H1 (cell line): Measurements from ENCODE around the gene WWP2. TPM values are rescaled to one million over a fixed set of nuclear protein-coding genes. Genes with fewer than 3 reads are reported as not detected.

Experiments used
- CTCF ChIA-PET: fragments of 300-600 bp; sonication (Branson Sonifier 250); formaldehyde crosslinking; loops from one replicate; lab custom pipeline; 2021; ENCODE audit not compliant: partially characterized antibody; lab: Charles Lee
- POLR2A ChIA-PET: fragments of 300-600 bp; sonication (Branson Sonifier 250); formaldehyde crosslinking; loops from one replicate; lab custom pipeline; 2021; ENCODE audit warnings: inconsistent platforms; ENCODE audit not compliant: partially characterized antibody; lab: Charles Lee
- DNase-seq, 2 experiments: peaks; one replicate each; pipeline versions ENCODE4 v3.0.0 to v3.0.0-alpha.2; 2010 to 2022; ENCODE audit warnings: low spot score in 2 of 2, low read depth in 1 of 2, mixed read lengths in 1 of 2
- FAIRE-seq: peaks from 2 replicates; lab custom pipeline; 2011; peaks lifted over from hg19 to GRCh38; lab: Jason Lieb, UNC
- H2AFZ ChIP-seq: 2 replicates; pipeline ENCODE4 v1.8.1; 2012; ENCODE audit warnings: low read length, inconsistent platforms
- H2AK5ac ChIP-seq: 2 replicates; pipeline ENCODE4 v1.6.1; 2013; ENCODE audit warnings: low read depth, low read length
- H2BK120ac ChIP-seq: replicated peaks from 2 replicates; pipeline ENCODE3; 2013; ENCODE audit warnings: low read depth, low read length, inconsistent platforms
- H2BK12ac ChIP-seq: 2 replicates; pipeline ENCODE4 v1.6.1; 2013; ENCODE audit warnings: low read depth, low read length
- H2BK15ac ChIP-seq: 2 replicates; pipeline ENCODE4 v1.6.1; 2013; ENCODE audit warnings: low read length
- H2BK20ac ChIP-seq: 2 replicates; pipeline ENCODE4 v1.6.1; 2013; ENCODE audit warnings: low read length
- H2BK5ac ChIP-seq: 2 replicates; pipeline ENCODE4 v1.6.1; 2013; ENCODE audit warnings: low read depth, low read length
- H3K14ac ChIP-seq: 2 replicates; pipeline ENCODE4 v1.6.1; 2013; ENCODE audit warnings: inconsistent platforms; ENCODE audit not compliant: insufficient read length
- H3K18ac ChIP-seq: 2 replicates; pipeline ENCODE4 v1.6.1; 2013; ENCODE audit warnings: low read length; ENCODE audit errors: extremely low read depth
- H3K23ac ChIP-seq: 2 replicates; pipeline ENCODE4 v1.6.1; 2013; ENCODE audit warnings: inconsistent platforms; ENCODE audit not compliant: insufficient read length
- H3K23me2 ChIP-seq: 2 replicates; pipeline ENCODE4 v1.6.1; 2013; ENCODE audit warnings: low read depth, low read length
- H3K27ac ChIP-seq: 2 replicates; pipeline ENCODE4 v1.6.1; 2011; ENCODE audit warnings: low read depth, low read length, inconsistent platforms
- H3K27me3 ChIP-seq, 4 experiments: replicated peaks in 1 of 4; 1 replicate in 1 of 4; 2 replicates in 3 of 4; pipeline versions ENCODE4 v1.6.1 to v1.8.1; 2011 to 2013; ENCODE audit warnings: low read length in 3 of 4, mild to moderate bottlenecking in 3 of 4, inconsistent platforms in 2 of 4, mixed read lengths in 2 of 4, moderate library complexity in 1 of 4; ENCODE audit not compliant: control insufficient read depth in 3 of 4, insufficient read depth in 3 of 4; ENCODE audit errors: extremely low read depth in 1 of 4
- H3K36me3 ChIP-seq, 4 experiments: 2 replicates each; pipeline versions ENCODE4 v1.6.1 to v1.8.1; 2011 to 2013; ENCODE audit warnings: mild to moderate bottlenecking in 4 of 4, low read length in 3 of 4, moderate library complexity in 2 of 4, control low read depth in 1 of 4, inconsistent platforms in 1 of 4; ENCODE audit not compliant: insufficient read depth in 4 of 4, control insufficient read depth in 2 of 4
- H3K4ac ChIP-seq: replicated peaks from 2 replicates; pipeline ENCODE3; 2013; ENCODE audit warnings: low read length, low read depth, mixed read lengths, inconsistent platforms; ENCODE audit not compliant: insufficient read length
- H3K4me1 ChIP-seq, 4 experiments: replicated peaks in 1 of 4; 1 replicate in 1 of 4; 2 replicates in 3 of 4; pipeline versions ENCODE4 v1.6.1 to v1.8.1; 2011 to 2013; ENCODE audit warnings: low read length in 3 of 4, inconsistent platforms in 2 of 4, mixed read lengths in 1 of 4; ENCODE audit not compliant: insufficient read depth in 4 of 4, control insufficient read depth in 3 of 4
- H3K4me2 ChIP-seq, 2 experiments: 2 replicates each; pipeline versions ENCODE4 v1.6.1 to v1.8.1; 2011 to 2013; ENCODE audit warnings: low read depth in 2 of 2, low read length in 2 of 2, control low read depth in 1 of 2, inconsistent platforms in 1 of 2, mild to moderate bottlenecking in 1 of 2; ENCODE audit not compliant: insufficient read depth in 1 of 2
- H3K4me3 ChIP-seq, 4 experiments: fragments of 200-600, 300-600 bp in 1 of 4; sonication (generic), shearing (Covaris generic), sonication (Bioruptor Twin) in 1 of 4; 2 replicates each; pipeline versions ENCODE4 v1.5.1 to v1.8.1; 2011 to 2016; ENCODE audit warnings: low read length in 4 of 4, low read depth in 3 of 4, control low read depth in 2 of 4, inconsistent platforms in 2 of 4, mild to moderate bottlenecking in 2 of 4, mixed read lengths in 1 of 4, moderate library complexity in 1 of 4; ENCODE audit not compliant: insufficient read depth in 2 of 4; ENCODE audit errors: extremely low read depth in 1 of 4
- H3K56ac ChIP-seq: replicated peaks from 2 replicates; pipeline ENCODE3; 2013; ENCODE audit warnings: low read depth, mild to moderate bottlenecking, mixed read lengths, low read length, inconsistent platforms; ENCODE audit not compliant: insufficient read length
- H3K79me1 ChIP-seq: 2 replicates; pipeline ENCODE4 v1.6.1; 2013; ENCODE audit warnings: low read depth, low read length, control low read depth
- H3K79me2 ChIP-seq, 2 experiments: 2 replicates each; pipeline versions ENCODE4 v1.6.1 to v1.8.1; 2012 to 2013; ENCODE audit warnings: low read length in 2 of 2, mild to moderate bottlenecking in 2 of 2, inconsistent platforms in 1 of 2; ENCODE audit not compliant: insufficient read depth in 2 of 2, control insufficient read depth in 1 of 2
- H3K9ac ChIP-seq, 4 experiments: replicated peaks in 1 of 4; 1 replicate in 1 of 4; 2 replicates in 3 of 4; pipeline versions ENCODE4 v1.6.1 to v1.8.1; 2011 to 2013; ENCODE audit warnings: low read depth in 3 of 4, low read length in 3 of 4, control low read depth in 2 of 4, mild to moderate bottlenecking in 2 of 4, moderate library complexity in 2 of 4, inconsistent platforms in 1 of 4; ENCODE audit errors: extremely low read depth in 1 of 4
- H3K9me3 ChIP-seq, 2 experiments: 2 replicates each; pipeline versions ENCODE4 v1.6.1 to v1.8.1; 2012 to 2013; ENCODE audit warnings: mild to moderate bottlenecking in 2 of 2, moderate library complexity in 2 of 2, control low read depth in 1 of 2, inconsistent platforms in 1 of 2, low read depth in 1 of 2, low read length in 1 of 2, mixed read lengths in 1 of 2; ENCODE audit not compliant: insufficient read depth in 2 of 2
- H4K20me1 ChIP-seq, 2 experiments: replicated peaks in 1 of 2; 2 replicates each; pipeline versions ENCODE3 to v1.8.1; 2011 to 2013; ENCODE audit warnings: inconsistent platforms in 2 of 2, low read length in 2 of 2, mild to moderate bottlenecking in 1 of 2; ENCODE audit not compliant: insufficient read depth in 2 of 2, control insufficient read depth in 1 of 2
- H4K5ac ChIP-seq: 2 replicates; pipeline ENCODE4 v1.6.1; 2013; ENCODE audit warnings: low read length, low read depth, mixed read lengths, inconsistent platforms; ENCODE audit not compliant: insufficient read length
- H4K8ac ChIP-seq: 2 replicates; pipeline ENCODE4 v1.8.0; 2013; ENCODE audit warnings: mild to moderate bottlenecking, moderate library complexity, low read length, inconsistent platforms; ENCODE audit not compliant: insufficient read depth; ENCODE audit errors: extremely low read depth
- H4K91ac ChIP-seq: replicated peaks from 2 replicates; pipeline ENCODE3; 2013; ENCODE audit warnings: low read length, mixed read lengths, inconsistent platforms; ENCODE audit not compliant: insufficient read length
- CBX8 ChIP-seq: fragments of 300-800, 300-1000 bp; sonication (generic); IDR thresholded peaks from 2 replicates; pipeline ENCODE4 v1.7.1; 2016; ENCODE audit warnings: low read depth, low read length, borderline replicate concordance
- CHD2 ChIP-seq: IDR thresholded peaks from 2 replicates; pipeline ENCODE4 v1.6.1; 2012; ENCODE audit warnings: low read length, improper control_type of control experiment
- NRF1 ChIP-seq: IDR thresholded peaks from 2 replicates; pipeline ENCODE4 v1.6.1; 2011; ENCODE audit warnings: mild to moderate bottlenecking, low read depth, low read length, improper control_type of control experiment
- RAD21 ChIP-seq, 2 experiments: IDR thresholded peaks in 1 of 2; conservative IDR thresholded peaks in 1 of 2; 2 replicates each; pipeline ENCODE4 v1.6.1; 2011; ENCODE audit warnings: low read depth in 2 of 2, low read length in 2 of 2, improper control_type of control experiment in 1 of 2, inconsistent platforms in 1 of 2, mild to moderate bottlenecking in 1 of 2, moderate library complexity in 1 of 2
- RBBP5 ChIP-seq: IDR thresholded peaks from 2 replicates; pipeline ENCODE4 v1.7.1; 2012; ENCODE audit warnings: low read depth, mild to moderate bottlenecking, inconsistent platforms, low read length, moderate library complexity, borderline replicate concordance
- SAP30 ChIP-seq: fragments of 300-600 bp; sonication (generic); IDR thresholded peaks from 2 replicates; pipeline ENCODE4 v1.7.1; 2012; ENCODE audit warnings: low read length, moderate library complexity, mild to moderate bottlenecking, inconsistent platforms; ENCODE audit not compliant: insufficient read depth, insufficient replicate concordance
- SIRT6 ChIP-seq: IDR thresholded peaks from one replicate; pipeline ENCODE4 v1.7.1; 2012; ENCODE audit warnings: low read length, inconsistent platforms
- WGBS, 2 experiments: shearing (Covaris generic) in 1 of 2; methylation state at CpG; one replicate each; pipeline versions ENCODE4 v1.1.6 to v1.1.7; 2013 to 2015; ENCODE audit warnings: low lambda C conversion rate in 2 of 2, mixed read lengths in 2 of 2, inconsistent platforms in 1 of 2, low coverage in 1 of 2, missing lambda C conversion rate in 1 of 2; ENCODE audit not compliant: insufficient replicate concordance in 2 of 2, insufficient coverage in 1 of 2, insufficient read length in 1 of 2; ENCODE audit errors: extremely low coverage in 1 of 2, missing lambda C conversion rate in 1 of 2; 5-methylcytosine and 5-hydroxymethylcytosine counted together
- polyA plus RNA-seq, 7 experiments: library from polyadenylated mRNA; depleted of rRNA in 3 of 7; stranded (reverse) in 5 of 7; unstranded in 2 of 7; fragments of >200 nt in 5 of 7; fragments of 200-250 nt in 2 of 7; gene quantifications; 1 replicate in 5 of 7; 2 replicates in 1 of 7; 4 replicates in 1 of 7; pipeline versions ENCODE4 v1.2.1 to v1.2.3, GENCODE V29; 2011 to 2013; ENCODE audit warnings: missing spikeins in 2 of 7, mixed read lengths in 2 of 7
- total RNA-seq: library from RNA; stranded (reverse); fragmentation: NEBNext Ultra II Directional; extraction: Animal tissue kit (Norgen Biotek cat#: 25700); gene quantifications from 2 replicates; pipeline ENCODE4 v1.2.1, GENCODE V29; 2021
- TF ChIP-seq, protein P1 (sequence below): IDR thresholded peaks from 2 replicates; pipeline ENCODE4 v1.6.1; 2012; ENCODE audit warnings: inconsistent platforms

WWP2 gene
- total and polyA plus RNA-seq, 2 of the 8 experiments (the other 6 are each of a cell fraction or from before 2014, with no cell fraction given): 14.1 to 42.2 TPM

DNA sequence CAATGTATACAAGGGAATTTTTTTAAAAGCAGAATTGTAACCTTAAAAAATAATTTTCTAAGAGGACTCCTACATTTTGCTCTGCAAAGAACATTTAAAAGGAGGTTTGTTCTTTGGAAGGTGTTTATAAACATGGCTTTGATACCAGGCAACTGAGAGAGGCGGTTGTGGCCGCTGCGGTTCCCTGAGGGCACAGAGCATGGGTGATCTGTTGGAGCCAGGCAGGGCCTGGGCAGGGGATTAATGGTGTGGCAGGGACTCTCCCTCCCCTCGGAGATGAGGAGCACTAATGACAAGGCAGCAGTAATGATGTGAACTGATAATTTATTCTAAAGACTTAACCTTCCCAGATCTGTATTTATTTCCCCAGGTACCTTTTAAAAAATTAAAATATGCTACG, 65.4 kb downstream of the WWP2 start:
- WGBS, 2 experiments: 91% methylated on average over 5 of the region's 5 CpGs; no CpG with 5 or more reads in 1 of the 2 experiments
- no peak for FAIRE-seq
- no peak overlapping the region for H3K4ac ChIP-seq

More for the DNA sequence above, 65.4 kb downstream of the WWP2 start:
- no peak overlapping the region for H3K14ac ChIP-seq
- no peak overlapping the region for H2BK12ac ChIP-seq
- H3K79me1 ChIP-seq: no peaks in the 10 kb centered on the region
- no peak overlapping the region for H3K4me3 ChIP-seq
- H2BK15ac ChIP-seq: no peak overlapping the region
- no peak overlapping the region for H2BK20ac ChIP-seq
- H2AFZ ChIP-seq: no peak overlapping the region
- no peak overlapping the region for H3K4me2 ChIP-seq
- no peaks in the 10 kb centered on the region for H3K79me2 ChIP-seq
- H4K8ac ChIP-seq: no peak overlapping the region
- ChIA-PET POLR2A (interaction anchor here (1.0 kb wide), 1 partner anchor 11 kb away, joined by 4 read pairs; no protein-coding TSS in a partner anchor), CTCF (interaction anchor here (0.7 kb wide), 2 partner anchors 33 to 207 kb away, joined by 4 to 5 read pairs; no protein-coding TSS in a partner anchor)
- H3K27ac ChIP-seq: no peak overlapping the region
- no peak for DNase-seq
- no peak overlapping the region for H3K23ac ChIP-seq
- no peak overlapping the region for H2AK5ac ChIP-seq
- H3K56ac ChIP-seq: no peak overlapping the region
- H4K91ac ChIP-seq: no peak overlapping the region
- no peaks in the 10 kb centered on the region for H3K4me1 ChIP-seq
- peaks cover 0 to 3% of the 10 kb centered on the region in 2 experiments for H4K20me1 ChIP-seq
- H3K27me3 ChIP-seq: no peaks in the 10 kb centered on the region
- no peak overlapping the region for H4K5ac ChIP-seq
- H2BK5ac ChIP-seq: no peak overlapping the region
- H3K23me2 ChIP-seq: no peaks in the 10 kb centered on the region
- H3K18ac ChIP-seq: no peak overlapping the region
- no peak overlapping the region for H3K9ac ChIP-seq
- H3K36me3 ChIP-seq: no peaks in the 10 kb centered on the region; a peak in 1 of 8 replicates
- no peaks in the 10 kb centered on the region for H3K9me3 ChIP-seq
- TF ChIP-seq CHD2 (no peak), CBX8 (no peak), NRF1 (no peak), RAD21 (IDR thresholded peaks at IDR 0.05 in 1 of 2, conservative IDR thresholded peaks at IDR 0.05 in 1 of 2; ENCODE audit: low read depth in 2 of 2, low read length in 2 of 2) (no peak), RBBP5 (no peak), SAP30 (no peak), SIRT6 (no peak)
- TF ChIP-seq, protein P1, sequence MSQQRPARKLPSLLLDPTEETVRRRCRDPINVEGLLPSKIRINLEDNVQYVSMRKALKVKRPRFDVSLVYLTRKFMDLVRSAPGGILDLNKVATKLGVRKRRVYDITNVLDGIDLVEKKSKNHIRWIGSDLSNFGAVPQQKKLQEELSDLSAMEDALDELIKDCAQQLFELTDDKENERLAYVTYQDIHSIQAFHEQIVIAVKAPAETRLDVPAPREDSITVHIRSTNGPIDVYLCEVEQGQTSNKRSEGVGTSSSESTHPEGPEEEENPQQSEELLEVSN: no peak
- H2BK120ac ChIP-seq: no peak overlapping the region
